ENCODE results near the gene SLX4.

SLX4 gene

GRCh38 chr16:3646348-3646920 lies 35.0 kb upstream of the SLX4 start:
- TF ChIP-seq CTCF (IDR thresholded peaks at IDR 0.05; ENCODE audit: unreplicated experiment in 3 of 3): no peak
- H3K4me3 Mint-ChIP-seq: no peak overlapping the region
- peaks cover 23% of the 10 kb centered on the region for H3K4me1 Mint-ChIP-seq
- no peaks in the 10 kb centered on the region for H3K27me3 Mint-ChIP-seq (ENCODE audit: low read depth)
- no peaks in the 10 kb centered on the region for H3K9me3 Mint-ChIP-seq
- peak overlapping the region; percentile 91 to 98 (median 95) for H3K27ac Mint-ChIP-seq
- peaks cover 26% of the 10 kb centered on the region for H3K36me3 Mint-ChIP-seq (ENCODE audit: low read depth)

DNA sequence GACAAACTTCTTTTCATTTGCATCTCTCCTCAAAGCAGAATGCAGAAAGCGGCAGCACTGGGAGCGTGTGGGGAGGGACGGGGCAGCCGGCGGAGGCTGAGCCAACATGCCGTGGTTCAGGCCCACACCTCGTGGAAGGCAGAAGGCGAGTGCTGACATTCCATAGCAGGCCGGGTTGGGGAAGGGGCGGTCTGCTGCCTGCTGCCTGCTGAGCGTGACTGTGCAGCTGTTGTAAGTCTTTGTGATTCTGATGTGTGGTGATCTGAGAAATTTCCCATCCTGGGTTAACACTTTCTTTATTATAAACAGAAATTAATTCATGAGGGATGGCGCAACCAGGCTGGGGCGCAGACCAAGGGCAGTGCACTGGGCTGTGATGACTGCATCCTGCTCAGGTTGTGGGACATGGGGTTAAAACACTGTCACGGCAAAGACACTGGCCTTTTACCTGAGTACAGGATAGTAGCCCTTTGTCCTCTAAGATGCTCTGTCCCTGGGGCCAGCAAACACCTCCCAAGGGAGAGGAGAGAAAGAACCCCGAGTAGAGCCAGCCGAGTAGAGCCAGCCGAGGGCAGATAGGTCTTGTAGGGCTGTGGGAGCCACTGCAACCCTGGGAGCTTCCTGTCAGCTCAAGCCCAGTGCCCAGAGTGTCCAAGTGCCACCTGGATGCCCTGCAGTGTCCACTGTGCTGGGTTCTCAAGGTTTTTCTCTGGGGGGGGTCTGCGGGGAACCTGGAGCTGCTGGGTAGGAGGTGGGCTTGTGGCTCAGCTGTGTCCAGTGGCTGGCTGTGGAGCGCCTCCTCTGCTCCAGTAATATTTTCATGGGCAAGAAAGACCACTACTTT lies 34.3 kb upstream of the SLX4 start:
- Mint-ChIP-seq H3K4me3 (peak overlapping the region in 2 of 3 experiments; percentile 8 to 34), H3K36me3 (ENCODE audit: low read depth) (peaks cover 22% of the 10 kb centered on the region), H3K27me3 (ENCODE audit: low read depth) (no peaks in the 10 kb centered on the region), H3K27ac (peak overlapping the region; percentile 91 to 98 (median 95)), H3K9me3 (no peaks in the 10 kb centered on the region), H3K4me1 (peaks cover 23% of the 10 kb centered on the region)
- TF ChIP-seq CTCF (IDR thresholded peaks at IDR 0.05; ENCODE audit: unreplicated experiment in 3 of 3): no peak

- no peak for TF ChIP-seq CTCF (IDR thresholded peaks at IDR 0.05; ENCODE audit: unreplicated experiment in 3 of 3)
- peak overlapping the region in 2 of 3 experiments; percentile 8 to 34 for H3K4me3 Mint-ChIP-seq
- no peaks in the 10 kb centered on the region for H3K27me3 Mint-ChIP-seq (ENCODE audit: low read depth)
- H3K4me1 Mint-ChIP-seq: peaks cover 27% of the 10 kb centered on the region
- H3K36me3 Mint-ChIP-seq (ENCODE audit: low read depth): peaks cover 19% of the 10 kb centered on the region
- H3K27ac Mint-ChIP-seq: peak overlapping the region; percentile 91 to 98 (median 95)
- H3K9me3 Mint-ChIP-seq: no peaks in the 10 kb centered on the region
Observed at GRCh38 chr16:3645108-3645503, 33.7 kb upstream of the SLX4 start.

- Mint-ChIP-seq H3K4me3 (no peak overlapping the region), H3K27me3 (ENCODE audit: low read depth) (no peaks in the 10 kb centered on the region), H3K4me1 (peaks cover 29% of the 10 kb centered on the region), H3K27ac (peak overlapping the region in 1 of 3 experiments; percentile 31), H3K36me3 (ENCODE audit: low read depth) (peaks cover 17% of the 10 kb centered on the region), H3K9me3 (peaks cover 3% of the 10 kb centered on the region)
- no peak for TF ChIP-seq CTCF (IDR thresholded peaks at IDR 0.05; ENCODE audit: unreplicated experiment in 3 of 3)
Observed at GRCh38 chr16:3643095-3643730, 31.8 kb upstream of the SLX4 start.

DNA sequence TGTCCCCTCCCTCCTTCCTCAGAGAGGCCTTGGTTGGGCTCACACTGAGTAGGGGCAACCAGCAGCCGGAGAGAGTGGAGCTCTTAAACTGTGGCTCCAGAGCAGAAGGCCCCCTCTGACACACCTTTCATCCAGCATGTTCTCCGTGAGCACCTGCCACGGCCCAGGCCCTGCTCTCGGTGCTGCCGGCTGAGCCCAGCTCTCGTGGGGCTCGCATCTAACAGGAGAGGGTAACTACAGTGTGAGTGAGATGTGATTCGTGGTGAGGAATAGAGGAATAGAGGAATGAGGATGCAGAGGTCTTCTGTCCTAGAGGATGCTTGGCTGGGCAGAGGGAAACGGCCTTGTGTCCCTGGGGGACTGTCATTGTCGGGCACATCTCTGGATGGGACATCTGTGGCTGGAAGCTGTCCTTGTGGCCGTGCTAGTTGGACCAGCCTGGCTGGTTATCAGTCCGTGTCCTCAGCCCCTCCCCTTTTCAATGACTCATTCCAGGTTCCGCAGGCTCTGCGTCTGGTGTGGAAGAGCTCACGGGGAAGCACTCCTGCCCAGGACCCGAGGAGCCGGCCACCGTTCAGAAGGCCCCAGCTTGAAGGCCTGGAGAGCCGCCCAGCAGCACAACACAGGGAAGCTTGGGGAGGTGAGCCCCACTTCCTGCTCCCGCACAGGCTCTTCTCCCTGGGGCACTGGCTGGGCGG lies 31.1 kb upstream of the SLX4 start:
- Mint-ChIP-seq H3K4me1 (peaks cover 33% of the 10 kb centered on the region), H3K9me3 (peaks cover 3% of the 10 kb centered on the region), H3K4me3 (no peak overlapping the region), H3K36me3 (ENCODE audit: low read depth) (peaks cover 17% of the 10 kb centered on the region), H3K27me3 (ENCODE audit: low read depth) (no peaks in the 10 kb centered on the region), H3K27ac (peak overlapping the region in 1 of 3 experiments; percentile 63)
- no peak for TF ChIP-seq CTCF (IDR thresholded peaks at IDR 0.05; ENCODE audit: unreplicated experiment in 3 of 3)

All from nephron (organoid).